ENCODE measurements around the gene RASA2.
A peak's percentile ranks its signal among the peaks of the same experiment; 100 is the strongest.

Gene RASA2

GRCh38 chr3:141542202-141542969 is 55.6 kb downstream of the RASA2 start:
- TF ChIP-seq Cebpa-rat (IDR thresholded peaks at IDR 0.05), result no peak
- Histone ChIP-seq H3K4me2 (no peak overlapping the region), H3K9me3 (peaks cover 48% of the 10 kb centered on the region), H3K9ac (no peak overlapping the region), H3K4me1 (no peaks in the 10 kb centered on the region), H3K4me3 (no peak overlapping the region), H3K36me3 (peaks cover 33% of the 10 kb centered on the region), H3K27ac (no peak overlapping the region), H4K20me1 (no peaks in the 10 kb centered on the region), H3K27me3 (no peaks in the 10 kb centered on the region)

GRCh38 chr3:141542989-141543388 is 56.2 kb downstream of the RASA2 start:
- no peak overlapping the region for H3K4me3 ChIP-seq
- peaks cover 54% of the 10 kb centered on the region for H3K9me3 ChIP-seq
- no peaks in the 10 kb centered on the region for H4K20me1 ChIP-seq
- no peaks in the 10 kb centered on the region for H3K4me1 ChIP-seq
- no peak overlapping the region for H3K4me2 ChIP-seq
- H3K36me3 ChIP-seq, result peaks cover 38% of the 10 kb centered on the region
- H3K9ac ChIP-seq, result no peak overlapping the region
- TF ChIP-seq Cebpa-rat (IDR thresholded peaks at IDR 0.05), result no peak
- no peaks in the 10 kb centered on the region for H3K27me3 ChIP-seq
- H3K27ac ChIP-seq, result no peak overlapping the region

- no peak for TF ChIP-seq Cebpa-rat (IDR thresholded peaks at IDR 0.05)
- H3K4me2 ChIP-seq, result no peak overlapping the region
- H3K9me3 ChIP-seq, result peaks cover 59% of the 10 kb centered on the region
- H3K9ac ChIP-seq, result no peak overlapping the region
- peaks cover 40% of the 10 kb centered on the region for H3K36me3 ChIP-seq
- no peaks in the 10 kb centered on the region for H3K27me3 ChIP-seq
- no peaks in the 10 kb centered on the region for H4K20me1 ChIP-seq
- no peaks in the 10 kb centered on the region for H3K4me1 ChIP-seq
- no peak overlapping the region for H3K4me3 ChIP-seq
- no peak overlapping the region for H3K27ac ChIP-seq
Observed at GRCh38 chr3:141544697-141545096, 57.9 kb downstream of the RASA2 start.

- Histone ChIP-seq H3K27me3 (no peaks in the 10 kb centered on the region), H3K9me3 (peaks cover 59% of the 10 kb centered on the region), H3K9ac (no peak overlapping the region), H3K4me2 (no peak overlapping the region), H3K36me3 (peaks cover 48% of the 10 kb centered on the region), H4K20me1 (no peaks in the 10 kb centered on the region), H3K27ac (no peak overlapping the region), H3K4me3 (no peak overlapping the region), H3K4me1 (no peaks in the 10 kb centered on the region)
- no peak for TF ChIP-seq Cebpa-rat (IDR thresholded peaks at IDR 0.05)
Observed at GRCh38 chr3:141546081-141546480, 59.3 kb downstream of the RASA2 start.

GRCh38 chr3:141546586-141546985 is 59.8 kb downstream of the RASA2 start:
- Histone ChIP-seq H3K9ac (no peak overlapping the region), H3K27ac (no peak overlapping the region), H3K4me2 (no peak overlapping the region), H3K36me3 (peaks cover 48% of the 10 kb centered on the region), H4K20me1 (no peaks in the 10 kb centered on the region), H3K4me3 (no peak overlapping the region), H3K9me3 (peaks cover 59% of the 10 kb centered on the region), H3K4me1 (no peaks in the 10 kb centered on the region), H3K27me3 (no peaks in the 10 kb centered on the region)
- TF ChIP-seq Cebpa-rat (IDR thresholded peaks at IDR 0.05), result no peak

- H3K4me3 ChIP-seq, result no peak overlapping the region
- peaks cover 1% of the 10 kb centered on the region; the same call in 1 of the 2 replicates for H3K4me1 ChIP-seq
- no peak overlapping the region for H3K4me2 ChIP-seq
- peaks cover 39% of the 10 kb centered on the region for H3K36me3 ChIP-seq
- H4K20me1 ChIP-seq, result no peaks in the 10 kb centered on the region
- TF ChIP-seq Cebpa-rat (IDR thresholded peaks at IDR 0.05), result no peak
- H3K27me3 ChIP-seq, result no peaks in the 10 kb centered on the region
- no peak overlapping the region for H3K27ac ChIP-seq
- no peak overlapping the region for H3K9ac ChIP-seq
- H3K9me3 ChIP-seq, result peaks cover 50% of the 10 kb centered on the region
Observed at GRCh38 chr3:141547791-141548190, 61.0 kb downstream of the RASA2 start.

GRCh38 chr3:141550926-141551665 is 64.3 kb downstream of the RASA2 start:
- H3K27me3 ChIP-seq, result no peaks in the 10 kb centered on the region
- H3K27ac ChIP-seq, result no peak overlapping the region
- no peaks in the 10 kb centered on the region for H4K20me1 ChIP-seq
- H3K36me3 ChIP-seq, result peaks cover 18% of the 10 kb centered on the region
- H3K9ac ChIP-seq, result no peak overlapping the region
- no peak overlapping the region for H3K4me3 ChIP-seq
- H3K4me2 ChIP-seq, result no peak overlapping the region
- TF ChIP-seq Cebpa-rat (IDR thresholded peaks at IDR 0.05), result no peak
- peaks cover 23% of the 10 kb centered on the region for H3K9me3 ChIP-seq
- peaks cover 7% of the 10 kb centered on the region; the same call in 1 of the 2 replicates for H3K4me1 ChIP-seq

GRCh38 chr3:141552440-141552991 is 65.7 kb downstream of the RASA2 start:
- Histone ChIP-seq H3K36me3 (peaks cover 25% of the 10 kb centered on the region), H3K27me3 (no peaks in the 10 kb centered on the region), H3K9ac (no peak overlapping the region), H3K9me3 (peaks cover 10% of the 10 kb centered on the region), H3K4me1 (peaks cover 7% of the 10 kb centered on the region; the same call in 1 of the 2 replicates), H3K4me2 (peak overlapping the region; percentile 13; the same call in 1 of the 2 replicates), H4K20me1 (no peaks in the 10 kb centered on the region), H3K27ac (no peak overlapping the region), H3K4me3 (no peak overlapping the region)
- no peak for TF ChIP-seq Cebpa-rat (IDR thresholded peaks at IDR 0.05)

- H3K9me3 ChIP-seq, result peaks cover 4% of the 10 kb centered on the region
- H3K4me1 ChIP-seq, result peaks cover 7% of the 10 kb centered on the region; the same call in 1 of the 2 replicates
- H3K4me2 ChIP-seq, result peak overlapping the region; percentile 13; the same call in 1 of the 2 replicates
- no peak for TF ChIP-seq Cebpa-rat (IDR thresholded peaks at IDR 0.05)
- no peaks in the 10 kb centered on the region for H3K27me3 ChIP-seq
- H4K20me1 ChIP-seq, result no peaks in the 10 kb centered on the region
- no peak overlapping the region for H3K27ac ChIP-seq
- H3K9ac ChIP-seq, result no peak overlapping the region
- H3K4me3 ChIP-seq, result no peak overlapping the region
- H3K36me3 ChIP-seq, result peaks cover 20% of the 10 kb centered on the region
Observed at GRCh38 chr3:141553055-141553454, 66.2 kb downstream of the RASA2 start.

- no peak overlapping the region for H3K4me3 ChIP-seq
- 0 out of 2 replicates have a peak, but pooled peaks cover 10% of the 10 kb centered on the region for H3K36me3 ChIP-seq
- H3K27me3 ChIP-seq, result no peaks in the 10 kb centered on the region
- H3K9me3 ChIP-seq, result no peaks in the 10 kb centered on the region
- no peak overlapping the region for H3K9ac ChIP-seq
- no peaks in the 10 kb centered on the region for H4K20me1 ChIP-seq
- H3K27ac ChIP-seq, result no peak overlapping the region
- H3K4me1 ChIP-seq, result peaks cover 7% of the 10 kb centered on the region; the same call in 1 of the 2 replicates
- no peak for TF ChIP-seq Cebpa-rat (IDR thresholded peaks at IDR 0.05)
- H3K4me2 ChIP-seq, result no peak overlapping the region
Observed at GRCh38 chr3:141556034-141556433, 69.2 kb downstream of the RASA2 start.
